Parathyroid adenoma (tissue), 2 donors: Measurements from ENCODE around the gene STARD10.

Experiments
- H2AFZ ChIP-seq: fragments of 300-600 bp; sonication (generic); one replicate; pipeline ENCODE4 v1.7.0; 2017; ENCODE audit warnings: antibody characterized with exemption, mild to moderate bottlenecking
- H3K27ac ChIP-seq: fragments of 300-600 bp; sonication (generic); one replicate; pipeline ENCODE4 v1.7.0; 2017
- H3K27me3 ChIP-seq: fragments of 300-600 bp; sonication (generic); one replicate; pipeline ENCODE4 v1.7.0; 2017; ENCODE audit warnings: low read length; ENCODE audit not compliant: control insufficient read depth, insufficient read depth
- H3K36me3 ChIP-seq: fragments of 300-600 bp; sonication (generic); one replicate; pipeline ENCODE4 v1.7.0; 2017; ENCODE audit warnings: low read length; ENCODE audit not compliant: control insufficient read depth, insufficient read depth
- H3K4me1 ChIP-seq: fragments of 300-600 bp; sonication (generic); one replicate; pipeline ENCODE4 v1.7.0; 2017; ENCODE audit warnings: control low read depth
- H3K4me2 ChIP-seq: fragments of 300-600 bp; sonication (generic); one replicate; pipeline ENCODE4 v1.7.0; 2017; ENCODE audit warnings: low read length
- H3K4me3 ChIP-seq: fragments of 300-600 bp; sonication (generic); one replicate; pipeline ENCODE4 v1.7.0; 2017; ENCODE audit warnings: low read depth, low read length
- H3K79me2 ChIP-seq: fragments of 300-600 bp; sonication (generic); one replicate; pipeline ENCODE4 v1.7.0; 2017; ENCODE audit warnings: control low read depth
- H3K9ac ChIP-seq: fragments of 300-600 bp; sonication (generic); one replicate; pipeline ENCODE4 v1.7.0; 2017; ENCODE audit warnings: mild to moderate bottlenecking
- H3K9me3 ChIP-seq: fragments of 300-600 bp; sonication (generic); one replicate; pipeline ENCODE4 v1.7.0; 2017; ENCODE audit warnings: low read length; ENCODE audit not compliant: control insufficient read depth
- TF ChIP-seq, protein P1 (sequence below): fragments of 300-600 bp; sonication (generic); IDR thresholded peaks from one replicate; pipeline ENCODE4 v1.7.0; 2017; ENCODE audit warnings: antibody characterized with exemption, mild to moderate bottlenecking
- donor health status: primary hyperparathyroidism.

The STARD10 gene

DNA sequence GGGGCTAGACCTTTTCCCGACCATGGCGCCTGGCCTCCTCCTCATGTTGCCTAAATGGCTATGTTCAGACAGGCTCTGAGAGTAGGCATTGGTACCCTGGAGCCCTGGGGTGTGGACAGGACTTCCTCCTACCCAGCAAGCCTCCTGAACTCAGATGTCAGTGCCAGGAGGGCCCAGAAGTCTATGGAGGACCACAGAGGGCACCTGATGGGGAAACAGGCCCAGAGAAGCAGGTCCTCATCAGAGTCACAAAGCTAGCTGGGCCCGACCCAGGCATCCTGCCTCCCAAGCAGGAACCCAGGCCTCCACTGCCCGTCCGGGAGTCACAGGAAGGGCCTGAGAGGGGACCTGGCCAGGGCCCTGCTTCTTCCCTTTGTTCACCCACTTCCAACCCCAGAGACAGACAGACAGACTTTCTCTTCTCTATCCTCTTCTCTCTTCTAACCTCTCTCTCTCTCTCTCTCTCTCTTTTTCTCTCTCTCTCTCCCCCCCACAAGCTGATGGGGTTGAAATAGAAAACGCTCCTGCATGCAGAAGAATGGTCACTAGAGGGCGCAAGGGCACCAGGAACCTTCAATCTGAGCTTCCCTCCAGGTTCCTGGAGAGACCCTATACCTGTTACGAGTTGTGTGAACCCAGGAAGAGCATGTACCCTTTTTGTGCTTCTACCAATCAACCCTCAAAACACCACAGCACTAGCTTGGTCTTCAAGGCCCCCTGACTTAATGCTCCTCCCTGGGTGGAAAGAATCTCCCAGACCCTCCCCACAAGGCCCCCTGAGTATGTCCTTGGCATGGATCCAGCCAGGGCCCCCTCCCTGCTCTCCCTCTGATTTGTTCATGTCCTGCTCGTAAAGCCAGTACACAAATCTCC lies 68.8 kb downstream of the STARD10 start:
- H3K79me2 ChIP-seq, result peaks cover 34% of the 10 kb centered on the region
- H3K27ac ChIP-seq, result no peak overlapping the region
- TF ChIP-seq, protein P1, sequence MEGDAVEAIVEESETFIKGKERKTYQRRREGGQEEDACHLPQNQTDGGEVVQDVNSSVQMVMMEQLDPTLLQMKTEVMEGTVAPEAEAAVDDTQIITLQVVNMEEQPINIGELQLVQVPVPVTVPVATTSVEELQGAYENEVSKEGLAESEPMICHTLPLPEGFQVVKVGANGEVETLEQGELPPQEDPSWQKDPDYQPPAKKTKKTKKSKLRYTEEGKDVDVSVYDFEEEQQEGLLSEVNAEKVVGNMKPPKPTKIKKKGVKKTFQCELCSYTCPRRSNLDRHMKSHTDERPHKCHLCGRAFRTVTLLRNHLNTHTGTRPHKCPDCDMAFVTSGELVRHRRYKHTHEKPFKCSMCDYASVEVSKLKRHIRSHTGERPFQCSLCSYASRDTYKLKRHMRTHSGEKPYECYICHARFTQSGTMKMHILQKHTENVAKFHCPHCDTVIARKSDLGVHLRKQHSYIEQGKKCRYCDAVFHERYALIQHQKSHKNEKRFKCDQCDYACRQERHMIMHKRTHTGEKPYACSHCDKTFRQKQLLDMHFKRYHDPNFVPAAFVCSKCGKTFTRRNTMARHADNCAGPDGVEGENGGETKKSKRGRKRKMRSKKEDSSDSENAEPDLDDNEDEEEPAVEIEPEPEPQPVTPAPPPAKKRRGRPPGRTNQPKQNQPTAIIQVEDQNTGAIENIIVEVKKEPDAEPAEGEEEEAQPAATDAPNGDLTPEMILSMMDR, result peak; percentile 76
- H2AFZ ChIP-seq, result no peak overlapping the region
- no peaks in the 10 kb centered on the region for H3K36me3 ChIP-seq
- H3K9me3 ChIP-seq, result no peaks in the 10 kb centered on the region
- no peaks in the 10 kb centered on the region for H3K27me3 ChIP-seq
- H3K9ac ChIP-seq, result no peak overlapping the region
- H3K4me3 ChIP-seq, result no peak overlapping the region
- peaks cover 4% of the 10 kb centered on the region for H3K4me1 ChIP-seq
- H3K4me2 ChIP-seq, result no peak overlapping the region

GRCh38 chr11:72724021-72724551 lies 69.8 kb downstream of the STARD10 start:
- H3K27me3 ChIP-seq, result no peaks in the 10 kb centered on the region
- H3K27ac ChIP-seq, result no peak overlapping the region
- peaks cover 34% of the 10 kb centered on the region for H3K79me2 ChIP-seq
- no peak overlapping the region for H3K9ac ChIP-seq
- H2AFZ ChIP-seq, result no peak overlapping the region
- peaks cover 4% of the 10 kb centered on the region for H3K4me1 ChIP-seq
- no peak overlapping the region for H3K4me3 ChIP-seq
- TF ChIP-seq, protein P1, result no peak
- no peak overlapping the region for H3K4me2 ChIP-seq
- H3K36me3 ChIP-seq, result no peaks in the 10 kb centered on the region
- H3K9me3 ChIP-seq, result no peaks in the 10 kb centered on the region

- no peak overlapping the region for H3K27ac ChIP-seq
- no peak overlapping the region for H3K4me3 ChIP-seq
- H3K27me3 ChIP-seq, result no peaks in the 10 kb centered on the region
- H3K4me2 ChIP-seq, result no peak overlapping the region
- H3K9me3 ChIP-seq, result no peaks in the 10 kb centered on the region
- TF ChIP-seq, protein P1, result no peak
- H3K79me2 ChIP-seq, result peaks cover 34% of the 10 kb centered on the region
- H3K9ac ChIP-seq, result no peak overlapping the region
- no peak overlapping the region for H2AFZ ChIP-seq
- no peaks in the 10 kb centered on the region for H3K36me3 ChIP-seq
- H3K4me1 ChIP-seq, result peaks cover 4% of the 10 kb centered on the region
Measured at GRCh38 chr11:72723508-72723907, 70.3 kb downstream of the STARD10 start.

DNA sequence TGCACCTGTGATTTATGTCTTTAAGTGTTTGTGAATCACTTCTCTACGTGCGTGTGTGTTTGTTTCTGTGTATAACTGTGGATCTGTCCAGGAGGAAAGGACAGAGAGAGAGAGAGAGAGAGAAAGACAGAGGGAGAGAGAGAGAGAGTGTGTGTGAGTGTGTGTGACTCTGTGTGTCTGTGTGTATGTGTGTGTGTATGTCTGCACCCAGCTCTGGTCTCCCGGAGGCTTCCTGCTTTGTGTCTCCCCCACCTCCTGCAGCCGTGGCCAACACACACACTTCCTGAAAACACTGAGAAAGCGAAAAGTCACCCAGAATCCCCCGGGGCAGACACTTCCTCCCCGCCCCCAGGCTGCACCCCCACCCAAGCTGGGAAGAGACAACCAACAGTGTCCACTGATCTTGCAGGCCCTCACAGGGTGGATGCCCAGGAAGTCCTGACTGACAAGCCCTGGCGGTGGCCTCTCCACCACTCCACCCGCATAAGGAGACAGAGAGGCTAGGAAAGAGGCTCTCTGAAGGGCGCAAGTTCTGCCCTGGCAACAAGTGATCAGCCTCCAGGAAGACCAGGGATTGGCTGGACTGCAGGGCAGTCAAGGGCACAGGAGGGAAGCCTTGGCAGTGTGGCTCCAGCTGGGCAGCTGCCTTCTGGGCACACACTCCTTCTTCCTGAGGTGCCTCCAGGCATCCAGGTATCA lies 71.6 kb downstream of the STARD10 start:
- Histone ChIP-seq H3K9ac (no peak overlapping the region), H3K4me3 (peak overlapping the region; percentile 74), H3K27ac (peak overlapping the region; percentile 84), H3K36me3 (no peaks in the 10 kb centered on the region), H3K4me1 (peaks cover 4% of the 10 kb centered on the region), H3K79me2 (peaks cover 34% of the 10 kb centered on the region), H3K27me3 (no peaks in the 10 kb centered on the region), H3K4me2 (peak overlapping the region; percentile 90), H2AFZ (peak overlapping the region; percentile 93), H3K9me3 (no peaks in the 10 kb centered on the region)
- TF ChIP-seq, protein P1, result no peak
